Limb (tissue), 2 donors: ENCODE data around the gene ABHD2.
"Not testable (repeated sequence)": the region's sequence is repeated elsewhere in the genome, so short reads cannot be mapped to it uniquely, and the experiment has no call there.

Experiments
- DNase-seq, 2 donors: peaks; one replicate each; pipeline ENCODE4 v3.0.0-alpha.2; 2016; ENCODE audit errors: extremely low spot score in 2 of 2

ABHD2 gene

DNA sequence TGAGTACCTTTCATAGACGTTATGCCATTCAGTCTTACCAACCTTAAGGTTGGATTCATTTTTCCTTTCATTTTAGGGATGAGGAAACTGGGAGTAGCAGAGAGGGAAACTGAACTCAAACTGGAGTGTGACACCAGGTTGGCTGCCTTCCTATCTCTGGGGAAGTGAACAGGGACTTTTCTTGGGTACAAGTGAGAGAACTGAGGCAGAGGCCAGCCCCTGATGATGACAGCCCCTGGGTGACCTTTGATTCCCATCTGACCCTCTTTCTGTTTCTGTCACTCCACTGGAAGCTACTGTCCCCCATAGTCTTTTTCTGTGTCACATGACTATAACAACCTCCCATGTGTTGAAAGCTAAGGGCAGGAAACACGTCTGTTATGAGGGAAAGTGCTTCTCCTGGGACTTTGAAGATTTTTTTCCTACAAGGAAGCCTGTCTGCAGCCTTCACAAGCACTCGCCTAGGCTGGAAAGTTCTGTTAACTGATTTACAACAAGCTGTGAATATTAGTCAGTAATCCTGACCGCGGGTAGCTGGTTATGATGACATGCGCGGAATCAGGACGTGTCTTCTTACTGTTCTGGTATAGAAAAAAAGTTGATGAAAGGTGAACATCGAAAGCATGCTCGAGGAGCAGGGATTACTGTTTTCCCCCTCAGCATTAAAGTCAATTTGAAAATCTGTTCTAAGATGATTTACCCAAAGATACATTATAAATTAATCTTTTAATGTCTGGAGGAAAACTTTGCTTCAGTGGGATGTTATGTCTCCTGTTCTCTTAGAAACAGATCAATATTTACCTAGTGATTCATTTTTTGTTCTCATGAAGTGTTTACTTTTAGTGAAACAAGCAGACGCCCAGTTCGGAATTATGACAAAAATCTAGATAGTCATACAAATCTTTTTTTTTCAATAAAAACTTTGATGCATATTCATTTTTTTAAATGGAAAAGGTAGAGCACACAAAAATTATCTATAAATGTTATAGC, 31.5 kb downstream of the ABHD2 start:
- DNase-seq: no peak

- DNase-seq: not testable (repeated sequence)
These were observed 32.3 kb downstream of the ABHD2 start for GRCh38 chr15:89120479-89121000.

DNA sequence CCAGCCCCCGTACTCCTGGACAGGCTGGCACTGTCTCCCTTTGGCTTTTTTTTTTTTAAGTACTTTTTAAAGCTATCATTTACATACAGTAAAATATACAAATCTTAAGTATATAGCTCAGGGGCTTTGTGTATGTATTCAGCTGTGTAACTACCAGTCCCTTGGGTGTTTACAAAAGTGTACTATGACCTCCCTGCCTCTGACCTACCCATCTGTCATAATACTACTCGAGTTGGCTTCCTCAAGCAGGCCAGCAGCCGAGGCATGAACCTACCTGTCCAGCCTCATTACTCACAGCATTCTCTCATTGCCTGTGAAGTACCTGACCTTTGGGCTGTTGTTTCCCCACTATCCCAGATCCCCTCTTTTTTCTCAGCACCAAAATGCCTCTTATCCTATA, 33.2 kb downstream of the ABHD2 start:
- no peak for DNase-seq

DNA sequence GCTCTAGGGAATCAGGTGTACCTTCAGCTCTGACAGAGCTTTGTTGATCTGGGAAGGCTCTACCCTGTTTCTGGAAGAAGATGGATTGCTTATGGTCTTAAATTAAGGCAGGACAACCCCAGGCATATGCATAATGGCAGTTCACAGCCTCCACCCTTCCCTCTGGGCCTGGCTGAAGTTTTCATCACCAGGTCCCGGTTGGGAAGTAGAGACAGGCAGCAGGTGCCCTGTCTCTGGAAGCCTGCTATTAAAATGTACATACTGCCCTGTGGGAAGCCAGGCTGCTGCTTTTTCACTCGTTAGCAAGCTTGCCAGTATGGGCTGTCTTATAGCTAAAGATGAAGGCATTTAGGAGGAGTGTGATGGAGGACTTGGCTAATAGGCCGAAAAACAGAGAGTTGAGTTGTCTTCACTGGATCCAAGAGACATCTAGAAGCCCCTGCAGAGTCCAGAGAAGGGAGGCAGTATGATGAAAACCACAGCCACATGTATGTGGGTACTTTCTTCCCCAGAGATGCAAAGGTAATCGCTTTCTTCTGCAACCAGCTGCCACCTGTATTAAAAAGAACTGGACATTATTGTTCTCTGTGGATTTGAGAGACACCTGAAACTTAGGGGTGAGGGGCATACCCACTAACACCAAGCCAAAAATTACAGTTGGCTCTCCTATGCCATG, 34.4 kb downstream of the ABHD2 start:
- no peak for DNase-seq

GRCh38 chr15:89123181-89123525, 34.9 kb downstream of the ABHD2 start:
- DNase-seq: no peak

GRCh38 chr15:89125088-89125826, 37.0 kb downstream of the ABHD2 start:
- no peak for DNase-seq

DNA sequence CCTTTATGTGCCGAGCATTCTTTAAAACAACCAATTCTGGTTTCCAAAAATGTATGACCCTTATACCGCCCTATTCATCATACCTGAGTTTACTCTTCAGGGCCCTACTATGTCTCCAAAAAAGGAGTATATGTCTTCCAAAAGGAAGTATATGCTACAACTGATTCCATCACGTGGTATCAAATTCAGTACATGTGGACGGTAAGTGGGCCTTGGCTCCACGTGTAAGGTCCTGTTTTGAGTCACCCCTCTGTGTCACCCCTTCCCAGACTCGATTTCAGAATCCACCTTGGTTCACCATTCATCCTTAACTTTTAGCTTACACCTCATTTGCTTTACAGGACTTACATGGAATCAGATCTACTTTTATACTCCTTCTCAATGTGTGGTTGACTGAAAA, 37.8 kb downstream of the ABHD2 start:
- no peak for DNase-seq

DNA sequence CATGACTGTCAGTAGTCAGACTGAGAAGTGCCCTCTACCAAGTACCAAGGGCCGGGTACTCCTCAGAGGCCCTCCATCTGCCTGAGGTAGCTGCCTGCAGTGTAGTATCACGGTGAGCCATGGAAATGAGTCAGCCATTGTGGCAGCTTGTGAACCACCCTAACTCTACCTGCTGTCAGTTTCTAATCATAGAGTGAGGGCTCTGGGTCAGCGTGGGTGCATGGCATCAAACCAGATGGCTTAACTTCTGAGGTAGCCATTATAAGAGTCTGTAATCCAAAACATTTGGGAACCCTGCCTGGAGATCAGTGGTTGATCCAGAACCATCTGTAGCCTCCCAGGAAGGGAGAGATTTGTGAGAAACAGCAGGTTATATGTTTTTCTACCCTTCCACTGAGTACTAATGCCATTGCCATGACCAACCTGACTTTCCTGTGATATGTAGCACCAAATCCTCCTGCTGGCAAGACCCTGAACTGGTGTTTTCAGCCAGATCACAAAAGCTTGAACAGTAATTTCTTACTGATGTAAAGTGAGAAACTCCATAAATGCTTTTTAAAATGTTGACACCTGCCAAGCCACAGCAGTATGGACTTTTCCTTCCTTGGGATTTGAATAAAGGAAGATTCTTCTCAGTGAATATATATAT, 38.9 kb downstream of the ABHD2 start:
- no peak for DNase-seq

GRCh38 chr15:89128320-89129122, 40.3 kb downstream of the ABHD2 start:
- DNase-seq: no peak

- peak in 1 of 2 donors; percentile 48 for DNase-seq
These were observed 41.0 kb downstream of the ABHD2 start for GRCh38 chr15:89129123-89129815.

DNA sequence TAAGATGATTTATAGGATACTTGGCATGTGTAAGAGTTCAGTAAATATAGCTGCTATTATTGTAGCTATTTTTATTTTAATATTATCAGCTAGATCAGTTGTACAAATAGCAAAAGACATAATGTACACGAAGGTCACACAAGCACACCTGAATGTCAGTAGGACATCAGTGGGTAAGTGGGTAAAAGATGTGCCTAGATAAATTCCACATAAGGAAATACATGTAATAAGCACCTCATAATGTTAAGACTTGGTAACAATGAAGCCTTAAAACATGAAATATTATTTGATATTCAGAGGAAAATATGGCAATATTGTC, 41.5 kb downstream of the ABHD2 start:
- no peak for DNase-seq

DNA sequence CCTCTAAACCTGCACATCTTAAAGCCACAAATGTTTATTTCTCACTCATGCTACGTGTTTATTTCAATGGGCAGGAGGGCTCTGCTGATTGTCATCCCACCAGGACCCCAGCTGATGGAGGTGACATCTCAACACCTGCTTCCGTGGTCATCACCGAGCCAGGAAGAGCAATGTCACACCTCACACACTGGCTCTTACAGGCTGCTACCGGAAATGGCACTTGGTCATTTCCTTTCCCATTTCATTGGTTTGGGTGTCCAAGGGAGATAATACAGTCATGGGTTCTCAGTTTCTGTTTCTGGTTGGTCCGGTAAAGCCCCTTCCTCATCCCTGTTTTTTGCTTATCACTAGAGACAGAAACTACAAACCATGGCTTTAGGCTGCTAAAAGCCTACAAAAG, 41.9 kb downstream of the ABHD2 start:
- DNase-seq: no peak

GRCh38 chr15:89131731-89132130, 43.5 kb downstream of the ABHD2 start:
- no peak for DNase-seq

DNA sequence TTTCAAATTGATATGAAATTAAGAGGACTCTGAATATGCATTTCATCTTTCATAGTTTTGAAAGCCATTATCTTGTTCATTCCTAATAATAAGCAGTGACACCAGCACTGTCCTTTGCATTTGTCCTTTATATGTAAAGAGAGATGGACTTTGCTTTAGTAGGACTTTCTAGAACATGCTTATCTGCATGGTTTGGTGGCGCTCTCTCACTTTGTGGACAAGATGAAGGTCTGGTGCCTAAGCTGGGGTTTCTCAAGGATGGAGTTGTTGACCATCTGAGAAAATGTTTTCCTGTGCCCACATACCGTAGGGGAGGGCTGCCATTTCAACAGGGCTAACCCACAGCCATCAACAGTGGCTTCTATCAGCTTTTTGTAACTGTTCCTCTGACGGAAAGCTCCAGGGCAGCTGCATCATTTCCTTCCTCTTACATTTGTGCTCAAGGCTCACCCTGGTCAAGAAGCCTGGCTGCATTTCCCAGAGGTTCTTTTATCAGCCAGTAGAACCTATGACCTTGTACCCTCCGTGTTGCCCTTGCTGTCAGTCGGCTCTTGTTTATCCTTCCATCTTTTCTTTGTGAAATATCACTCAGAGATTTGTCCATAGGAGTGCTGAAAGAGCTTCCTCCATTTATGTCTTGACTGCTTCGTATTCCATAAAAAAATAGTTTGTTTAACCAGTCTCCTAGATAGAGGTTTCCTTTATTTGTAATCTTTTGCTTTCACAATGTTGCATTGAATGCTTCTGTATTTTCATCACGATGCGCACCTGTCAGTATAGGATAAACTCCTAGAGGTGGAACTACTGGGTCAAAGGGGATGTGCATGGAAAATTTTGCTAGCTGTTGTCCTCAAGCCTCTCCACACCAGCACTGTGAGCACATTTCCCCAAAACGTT, 44.6 kb downstream of the ABHD2 start:
- DNase-seq: no peak

GRCh38 chr15:89135387-89136077, 47.3 kb downstream of the ABHD2 start:
- DNase-seq: not testable (repeated sequence)

DNA sequence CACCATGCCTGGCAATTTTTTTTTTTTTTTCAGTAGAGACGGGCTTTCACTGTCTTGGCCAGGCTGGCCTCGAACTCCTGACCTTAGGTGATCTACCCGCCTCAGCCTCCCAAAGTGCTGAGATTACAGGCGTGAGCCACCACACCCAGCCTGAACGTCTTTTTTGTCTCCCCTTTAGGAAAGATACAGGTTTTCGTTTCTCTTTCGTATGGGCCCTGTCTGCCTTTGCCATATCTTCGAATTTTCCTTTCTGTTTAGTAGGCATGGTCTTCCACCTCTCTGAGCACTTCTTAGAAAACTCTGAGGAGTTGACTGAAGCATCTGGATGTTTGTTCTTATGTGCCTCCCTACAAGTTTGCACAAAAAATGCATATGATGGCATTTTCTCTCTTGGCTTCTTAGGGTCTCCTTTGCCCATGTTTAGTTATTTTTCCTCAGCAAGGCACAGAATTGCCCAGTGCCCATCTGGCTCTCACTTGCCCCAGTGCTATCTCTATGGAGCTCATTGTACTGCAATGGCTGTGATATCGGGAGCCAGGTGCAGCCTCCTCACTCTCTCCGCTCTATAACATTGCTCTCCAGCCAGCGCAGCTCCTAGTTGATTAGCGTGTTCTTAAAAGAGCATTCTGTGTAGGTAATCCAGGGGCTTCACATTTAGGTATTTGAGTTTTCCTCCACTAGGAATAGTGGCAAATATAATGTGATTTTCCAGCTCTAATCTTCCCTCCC, 48.0 kb downstream of the ABHD2 start:
- no peak for DNase-seq
